GM18519 (cell line): ENCODE measurements around the gene RMDN2.

Experiments used
- ATAC-seq: cut with Tn5 transposase; IDR thresholded peaks from one replicate; pipeline ENCODE4 v1.9.1; 2021; ENCODE audit warnings: mild to moderate bottlenecking, moderate library complexity; ENCODE audit not compliant: unreplicated experiment, low FRiP score

RMDN2 gene

GRCh38 chr2:37897511-37897910 lies 27.6 kb upstream of the RMDN2 start:
- ATAC-seq, result no peak

DNA sequence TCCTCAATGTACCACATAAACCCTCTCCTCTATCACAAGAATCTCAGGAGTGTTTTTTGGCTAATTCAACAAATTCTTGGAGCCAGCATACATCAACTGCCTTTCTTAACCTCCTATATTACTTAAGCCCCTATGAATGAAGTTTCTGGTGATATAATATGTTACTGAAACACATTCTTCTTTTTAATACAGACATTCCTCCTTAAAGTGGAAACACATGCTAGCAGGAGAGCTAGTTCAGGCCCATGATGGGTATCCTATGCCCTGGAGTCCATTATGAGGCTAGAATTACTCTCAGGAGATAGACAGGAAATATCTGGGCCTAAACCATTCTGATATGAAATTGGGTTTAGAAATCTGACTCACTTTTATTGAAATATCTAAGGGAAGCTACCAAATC lies 26.6 kb upstream of the RMDN2 start:
- ATAC-seq, result no peak

DNA sequence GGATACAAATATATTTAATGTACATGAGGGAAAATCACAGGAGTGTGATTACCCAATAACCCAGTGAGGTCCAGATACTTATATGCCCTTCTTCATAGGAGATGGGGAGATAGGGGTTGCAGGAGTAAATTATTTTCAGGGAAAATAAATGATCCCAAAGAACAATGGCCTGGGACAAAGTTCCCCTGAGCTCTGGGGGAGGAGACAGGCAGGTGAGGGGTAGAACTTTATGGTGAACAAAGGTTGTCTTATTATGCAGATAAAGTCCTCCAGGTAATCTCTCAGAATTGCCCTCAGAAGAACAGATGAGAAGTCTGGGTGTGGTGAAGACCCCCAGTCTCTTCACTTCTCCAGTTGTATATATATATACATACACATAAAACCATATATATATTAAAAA lies 22.1 kb upstream of the RMDN2 start:
- ATAC-seq, result no peak

DNA sequence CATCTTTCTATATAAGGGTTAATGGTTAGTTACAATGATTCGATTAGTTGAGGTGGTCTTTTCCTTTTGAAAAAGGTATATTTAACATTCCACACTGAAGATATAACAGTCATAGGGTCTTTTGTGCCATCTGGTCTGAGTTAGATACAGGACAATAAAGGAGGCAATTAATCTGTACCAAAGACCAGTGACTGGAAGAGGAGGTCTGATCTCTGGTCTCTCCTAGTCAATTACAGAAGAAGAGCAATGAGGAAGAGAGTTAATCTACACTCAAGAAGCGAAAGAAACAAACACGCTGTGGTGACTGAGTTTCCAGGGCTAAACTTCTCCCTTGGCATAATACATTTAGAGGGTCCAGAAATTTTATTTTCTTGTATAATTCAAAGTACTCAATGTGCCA lies 20.7 kb upstream of the RMDN2 start:
- ATAC-seq, result no peak

DNA sequence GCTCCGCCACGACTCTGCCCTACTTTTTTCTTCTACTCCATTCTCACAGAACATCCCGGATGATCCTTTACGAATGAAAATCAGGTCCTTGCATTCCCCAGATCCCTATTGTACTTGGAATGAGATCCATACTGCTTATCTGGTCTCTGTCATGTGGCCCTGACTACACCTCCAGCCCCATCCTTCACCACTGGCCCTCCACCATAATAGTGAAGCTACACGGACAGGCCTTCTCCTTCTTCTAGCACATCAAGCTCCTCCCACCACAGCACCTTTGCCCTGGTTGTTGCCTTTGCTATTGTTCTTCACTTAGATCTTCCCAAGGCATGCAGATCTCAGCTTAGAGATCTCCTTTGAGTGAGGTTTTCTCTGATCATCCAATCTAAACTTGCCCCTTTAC lies 20.1 kb upstream of the RMDN2 start:
- no peak for ATAC-seq

DNA sequence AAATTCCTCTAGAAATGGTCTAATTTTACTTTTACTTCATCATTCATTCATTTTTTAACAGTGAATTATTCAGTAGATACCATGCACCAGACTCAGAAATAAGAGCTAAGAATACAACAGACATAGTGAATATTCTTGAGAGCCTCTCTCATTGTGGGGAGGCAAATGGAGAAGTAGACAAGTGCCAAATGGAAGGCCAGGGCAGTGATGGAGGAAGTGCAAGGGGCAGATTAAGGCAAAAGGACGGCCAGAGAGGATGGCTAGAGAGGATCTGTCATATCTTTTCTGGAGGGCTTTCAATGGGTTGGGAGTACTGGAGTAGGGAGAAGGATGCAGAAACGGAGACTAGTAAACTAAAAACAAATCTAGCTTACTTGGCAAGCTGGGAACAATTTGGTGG lies 19.0 kb upstream of the RMDN2 start:
- no peak for ATAC-seq

DNA sequence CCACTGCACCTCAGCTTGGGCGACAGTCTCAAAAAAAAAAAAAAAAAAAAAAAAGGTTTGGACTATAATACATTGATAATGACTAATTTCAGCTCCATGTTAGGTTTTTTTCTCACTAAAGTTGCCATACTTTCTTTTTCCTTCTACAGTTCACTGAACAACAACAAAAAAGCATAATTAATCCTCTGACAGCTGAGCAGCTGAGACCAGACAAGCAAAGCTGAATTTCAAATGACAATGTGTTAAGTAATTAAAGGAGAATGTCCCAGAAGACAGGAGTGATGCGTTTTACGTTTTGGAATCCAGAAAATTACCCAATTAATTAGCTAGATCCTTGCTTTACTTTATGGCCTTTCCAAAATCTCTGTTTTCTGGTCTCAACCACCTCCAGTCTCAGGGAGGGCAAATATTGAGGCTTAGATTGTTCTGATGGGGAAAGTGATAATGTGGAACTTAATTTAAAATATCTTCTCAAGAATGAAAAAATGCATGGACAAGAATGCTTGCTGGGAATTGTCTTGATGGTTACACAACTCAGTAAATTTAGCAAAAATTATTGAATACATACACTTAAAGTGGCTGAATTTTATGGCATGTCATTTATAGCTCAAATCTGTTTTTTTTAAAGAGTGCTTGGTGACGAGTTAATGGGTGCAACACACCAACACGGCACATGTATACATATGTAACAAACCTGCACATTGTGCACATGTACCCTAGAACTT lies 17.4 kb upstream of the RMDN2 start:
- ATAC-seq, result no peak

DNA sequence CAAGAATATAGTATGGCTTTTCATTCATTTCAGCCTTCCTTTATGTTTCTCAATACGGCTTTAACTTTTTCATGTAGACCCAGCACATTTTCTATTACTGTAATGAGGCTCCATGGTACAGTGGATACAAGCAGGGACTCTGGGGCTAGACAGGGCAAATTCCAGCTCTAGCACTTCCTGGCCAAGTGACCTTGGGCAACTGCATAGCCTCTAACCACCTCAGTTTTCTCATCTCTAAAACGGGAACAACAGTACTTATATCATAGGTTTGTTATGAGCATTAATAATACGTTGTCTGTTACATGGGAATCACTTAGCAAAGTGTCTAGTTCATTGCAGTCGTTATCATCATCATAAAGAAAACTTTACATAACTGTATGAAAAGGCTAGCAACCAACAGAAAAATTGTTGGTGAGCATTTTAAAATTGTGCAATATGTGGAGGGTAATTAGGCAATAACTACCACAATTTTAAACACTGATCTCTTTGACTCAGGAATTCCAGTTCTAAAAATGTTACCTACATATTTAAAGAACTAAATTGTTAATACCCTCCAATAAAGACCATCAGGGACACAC lies 13.7 kb upstream of the RMDN2 start:
- no peak for ATAC-seq

DNA sequence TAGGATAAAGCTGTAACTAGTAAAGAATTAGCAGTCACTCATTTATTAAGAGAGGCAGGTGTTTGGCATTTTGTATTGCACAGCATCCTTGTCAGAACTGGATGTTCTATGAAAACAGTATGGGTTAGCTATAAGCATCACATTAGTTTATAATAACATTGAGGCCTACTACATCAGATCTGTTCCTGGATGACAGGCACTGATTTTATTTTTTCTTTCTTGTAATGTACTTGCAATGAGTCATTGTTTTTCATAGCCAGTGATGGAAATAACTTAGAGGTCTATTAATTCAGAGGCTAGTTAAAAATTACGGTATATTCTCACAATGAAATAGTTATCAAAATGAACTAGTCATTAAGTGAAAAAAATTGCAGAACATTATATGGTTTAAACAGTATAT lies 13.0 kb upstream of the RMDN2 start:
- ATAC-seq, result no peak

GRCh38 chr2:37912616-37913015 lies 12.5 kb upstream of the RMDN2 start:
- ATAC-seq, result no peak

- no peak for ATAC-seq
These were observed 10.7 kb upstream of the RMDN2 start for GRCh38 chr2:37914340-37914739.

DNA sequence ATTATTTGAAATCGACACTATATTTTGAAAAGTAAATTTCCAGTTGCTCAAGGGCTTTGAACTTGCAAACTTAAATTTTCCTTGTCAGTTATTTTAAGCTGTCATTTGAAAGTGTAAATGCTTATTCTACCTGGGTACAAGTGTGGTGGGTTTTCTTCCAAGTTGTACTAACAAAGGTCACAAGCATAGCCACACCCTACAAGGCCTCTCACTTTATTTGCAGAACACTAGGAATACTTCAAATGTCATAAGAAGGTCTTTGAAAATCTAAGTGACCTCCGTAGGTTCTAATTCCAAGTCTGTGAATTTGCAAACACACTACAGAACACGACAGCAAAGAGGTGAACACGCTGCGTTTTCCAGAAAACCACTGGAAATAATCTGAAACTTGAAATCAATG lies 9.3 kb upstream of the RMDN2 start:
- no peak for ATAC-seq

- no peak for ATAC-seq
These were observed 8.5 kb upstream of the RMDN2 start for GRCh38 chr2:37916512-37917082.

GRCh38 chr2:37917281-37918228 lies 7.5 kb upstream of the RMDN2 start:
- no peak for ATAC-seq

- no peak for ATAC-seq
These were observed 6.3 kb upstream of the RMDN2 start for GRCh38 chr2:37918742-37919186.

DNA sequence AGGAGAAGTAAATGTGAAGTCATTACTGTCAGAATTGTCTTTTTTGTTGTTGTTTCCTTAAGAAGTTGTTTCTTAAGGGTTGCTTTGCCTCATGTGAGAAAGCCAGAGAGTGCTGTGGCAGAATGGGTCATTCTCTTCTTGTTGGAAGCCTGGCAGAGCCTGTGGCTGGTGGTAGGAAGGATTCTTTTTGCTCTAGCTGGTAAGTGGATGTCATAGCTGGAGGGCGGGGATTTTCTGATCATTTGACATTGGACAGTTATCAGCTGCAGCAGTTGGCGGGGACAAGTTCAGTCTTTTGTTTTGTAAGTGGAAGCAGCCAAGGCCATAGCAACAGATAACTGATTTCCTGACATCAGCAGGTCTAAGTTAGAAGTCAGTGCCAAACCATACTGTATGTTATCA lies 5.5 kb upstream of the RMDN2 start:
- ATAC-seq, result no peak

- ATAC-seq, result no peak
These were observed 4.5 kb upstream of the RMDN2 start for GRCh38 chr2:37920570-37920969.

DNA sequence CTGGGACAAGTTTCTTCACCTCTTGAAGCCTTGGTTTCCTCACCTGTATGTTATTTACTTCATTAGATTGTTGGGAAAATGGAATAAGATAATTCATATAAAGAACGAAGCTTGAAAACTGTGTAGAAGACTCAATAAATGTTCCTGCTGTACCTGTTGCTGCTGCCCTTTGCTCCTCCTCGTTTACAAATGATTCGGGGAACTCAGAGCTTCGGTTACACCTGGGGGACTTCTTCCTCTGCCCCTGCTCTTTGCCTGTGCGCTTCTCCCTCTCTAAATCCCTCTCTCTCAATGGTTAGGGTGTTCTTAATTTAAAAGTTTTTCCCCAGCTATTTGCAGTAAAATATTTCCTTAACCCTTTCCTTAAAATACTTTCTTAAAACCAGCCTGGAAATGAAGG lies 3.3 kb upstream of the RMDN2 start:
- ATAC-seq, result no peak

- ATAC-seq, result no peak
These were observed 1.6 kb upstream of the RMDN2 start for GRCh38 chr2:37923308-37924055.

DNA sequence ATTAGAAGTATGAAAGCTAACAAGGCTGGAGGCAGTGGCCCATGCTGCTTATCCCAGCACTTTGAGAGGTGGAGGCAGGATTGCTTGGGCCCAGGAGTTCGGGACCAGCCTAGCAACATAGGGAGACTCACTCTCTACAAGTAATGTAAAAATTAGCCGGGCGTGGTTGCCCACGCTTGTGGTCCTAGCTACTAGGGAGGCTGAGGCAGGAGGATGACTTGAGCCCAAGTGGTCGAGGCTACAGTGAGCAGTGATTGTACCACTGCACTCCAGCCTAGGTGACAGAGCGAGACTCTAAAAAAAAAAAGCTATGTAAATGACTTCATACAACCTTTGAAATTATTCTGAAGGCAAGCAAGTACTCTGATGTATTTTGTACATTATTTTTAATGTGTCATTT lies 1.5 kb downstream of the RMDN2 start:
- ATAC-seq, result no peak
